GM19467 (cell line): ENCODE measurements around the gene CCND2.

Experiments used
- ATAC-seq: cut with Tn5 transposase; IDR thresholded peaks from one replicate; pipeline ENCODE4 v1.9.1; 2021; ENCODE audit warnings: mild to moderate bottlenecking, moderate library complexity; ENCODE audit not compliant: unreplicated experiment

Gene CCND2

DNA sequence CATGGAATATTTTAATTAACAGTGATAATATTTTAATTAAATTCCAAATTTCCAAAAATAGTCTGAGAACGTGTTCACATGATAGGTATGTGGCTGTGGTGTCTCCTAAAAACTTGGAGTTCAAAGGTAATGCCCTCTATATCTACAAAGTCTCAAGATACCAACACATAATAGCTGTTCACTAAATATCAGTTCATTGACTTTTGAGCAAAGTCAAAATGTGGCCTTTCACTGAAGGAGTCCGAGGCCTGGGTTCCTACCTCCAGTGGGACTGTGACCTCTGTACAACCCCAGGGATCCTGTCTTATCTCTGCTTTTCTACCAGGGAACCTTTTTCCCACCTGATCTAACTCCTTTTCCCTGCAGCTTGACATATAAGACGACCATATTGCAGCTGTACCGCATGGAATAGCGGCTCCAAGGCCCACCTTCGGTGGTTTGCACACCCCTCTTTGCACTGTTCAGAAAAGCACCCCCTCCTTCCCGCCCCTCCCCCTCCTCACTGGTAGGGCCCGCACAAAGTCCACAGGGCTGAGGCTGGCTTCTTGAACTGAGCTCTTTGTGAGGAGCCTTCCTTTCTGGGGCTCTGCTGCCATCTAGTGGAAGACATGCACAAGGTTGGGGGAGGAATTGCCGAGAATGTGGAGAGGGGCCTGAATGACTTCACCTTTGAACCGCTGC, 3.1 kb downstream of the CCND2 start:
- no peak for ATAC-seq

DNA sequence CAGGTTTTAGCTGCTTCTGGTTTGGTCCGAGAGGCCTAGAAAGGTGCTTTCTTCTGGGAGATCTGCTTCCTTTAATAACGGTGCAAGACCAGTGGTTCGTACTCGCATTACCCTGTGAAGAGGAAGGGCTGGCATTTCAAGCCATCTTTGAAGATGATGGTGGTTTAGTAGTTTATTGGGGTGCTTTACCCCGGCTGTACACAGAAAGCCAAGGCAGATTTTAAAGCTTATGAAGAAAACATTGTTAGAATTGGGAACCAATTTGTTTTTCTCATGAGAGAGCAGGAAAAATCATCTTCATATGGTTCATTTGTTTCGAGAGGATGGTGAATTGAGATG, 3.6 kb downstream of the CCND2 start:
- no peak for ATAC-seq

DNA sequence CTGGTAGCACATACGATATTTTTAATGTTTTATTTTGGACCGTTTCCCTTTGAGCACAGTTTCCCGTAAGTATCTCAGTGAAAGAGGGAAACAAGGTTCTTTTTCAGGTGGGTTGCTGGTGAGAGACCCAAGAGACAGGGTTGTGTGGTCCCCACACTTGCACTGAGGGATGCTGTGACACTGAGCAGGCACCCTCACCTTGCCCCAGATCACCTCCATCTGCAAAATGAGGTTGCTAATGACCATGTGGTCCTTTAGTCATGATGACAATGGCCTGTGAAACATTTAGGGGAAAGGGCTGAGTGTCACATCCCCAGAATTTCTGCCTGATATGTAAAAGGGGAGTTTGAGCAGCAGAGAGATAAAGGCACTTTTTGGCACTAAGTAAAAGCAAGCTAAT, 4.3 kb downstream of the CCND2 start:
- ATAC-seq: no peak

DNA sequence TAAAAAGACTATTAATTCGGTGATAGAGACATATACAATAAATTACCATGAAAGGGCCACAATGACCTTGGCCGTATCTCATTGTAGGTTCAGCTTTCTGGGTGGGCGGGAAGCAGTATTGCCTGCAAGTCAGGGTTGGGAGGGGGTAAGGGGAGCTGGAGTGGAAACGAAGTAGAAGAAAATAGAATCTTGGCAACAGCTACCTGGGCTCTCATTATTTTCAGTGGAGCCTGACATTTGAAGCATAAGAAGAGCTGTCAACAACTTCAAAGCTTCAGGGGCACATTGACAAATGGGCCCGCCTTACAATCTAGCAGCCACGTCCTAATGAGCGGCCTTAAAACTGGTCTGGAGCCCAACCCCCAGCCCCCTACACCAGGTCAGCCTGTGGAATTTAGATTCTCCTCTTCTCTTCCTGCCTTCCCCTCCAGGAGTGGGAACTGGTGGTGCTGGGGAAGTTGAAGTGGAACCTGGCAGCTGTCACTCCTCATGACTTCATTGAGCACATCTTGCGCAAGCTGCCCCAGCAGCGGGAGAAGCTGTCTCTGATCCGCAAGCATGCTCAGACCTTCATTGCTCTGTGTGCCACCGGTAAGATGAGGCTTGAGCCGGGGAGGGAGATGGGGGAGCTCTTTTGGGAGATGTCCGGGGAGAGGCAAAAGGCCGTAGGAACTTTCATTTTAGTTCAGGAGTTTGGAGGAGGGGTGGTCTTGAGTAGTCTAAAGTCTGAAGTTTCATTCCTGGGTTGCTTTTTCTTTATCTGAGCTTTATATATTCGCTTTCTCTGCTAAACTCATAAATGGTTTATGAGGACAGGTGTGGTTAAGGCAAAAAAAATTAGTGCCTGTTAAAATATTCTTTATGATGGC, 5.0 kb downstream of the CCND2 start:
- no peak for ATAC-seq

DNA sequence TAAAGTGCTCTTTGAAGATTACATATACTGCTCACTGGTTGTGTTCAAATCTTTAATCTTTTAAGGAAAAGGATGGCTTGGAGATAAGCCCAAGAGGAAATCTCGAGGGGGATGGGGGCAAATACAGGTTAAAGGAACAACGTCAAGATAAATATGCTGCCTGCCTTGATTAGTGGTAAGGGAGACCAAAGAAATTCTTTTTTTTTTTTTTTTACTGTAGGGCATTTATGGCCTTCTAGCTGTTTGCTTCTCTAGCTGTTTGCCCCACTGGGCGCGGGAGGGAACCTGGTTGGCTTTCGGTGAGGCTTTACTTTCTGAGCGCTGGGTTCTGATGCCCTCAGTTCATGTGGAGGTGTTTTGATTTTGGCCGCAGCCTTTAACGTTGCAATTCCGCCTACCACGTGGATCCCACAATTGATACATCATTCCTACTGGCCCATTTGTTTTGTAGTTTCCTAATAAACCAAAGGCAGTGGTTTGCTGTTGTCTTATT, 5.7 kb downstream of the CCND2 start:
- no peak for ATAC-seq

DNA sequence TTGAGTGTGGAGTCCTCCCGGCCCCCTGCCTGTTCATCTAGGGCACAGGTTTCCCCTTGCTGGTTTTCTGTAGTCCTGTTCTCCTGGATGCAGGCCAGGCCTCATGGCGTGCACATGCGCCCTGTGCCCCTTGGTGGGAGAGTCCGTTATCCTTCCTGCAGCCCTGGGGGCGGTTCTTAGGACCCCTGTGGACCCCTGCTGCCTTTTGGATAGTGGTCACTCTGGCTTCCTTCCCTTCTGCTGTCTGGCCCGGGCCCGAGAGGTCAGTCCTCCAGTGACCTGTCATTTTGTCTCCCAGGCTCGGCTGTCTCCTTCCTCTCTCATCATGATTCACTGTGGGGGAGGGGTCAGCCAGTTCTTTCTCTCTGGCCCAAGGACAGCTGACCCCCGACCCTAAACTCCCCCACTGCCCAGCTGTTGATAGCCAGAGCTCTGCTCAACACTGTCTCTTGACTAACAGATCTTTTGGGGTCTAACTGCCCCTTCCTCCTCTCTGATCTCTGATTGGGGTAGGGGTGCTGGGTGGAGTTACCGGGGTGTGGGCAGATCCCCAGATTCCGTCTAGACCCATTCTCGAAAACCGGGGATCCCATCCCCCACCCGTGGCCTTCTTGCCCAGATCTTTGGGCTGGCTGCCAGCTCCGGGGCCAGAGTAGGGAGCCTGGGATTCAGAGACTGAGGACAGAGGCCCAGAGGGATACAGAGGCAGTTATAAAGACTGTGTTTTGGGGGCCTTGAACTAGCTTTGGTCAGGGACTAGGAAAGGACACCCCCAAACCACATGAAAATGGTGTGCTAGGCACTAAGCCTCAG, 7.0 kb downstream of the CCND2 start:
- ATAC-seq: no peak

DNA sequence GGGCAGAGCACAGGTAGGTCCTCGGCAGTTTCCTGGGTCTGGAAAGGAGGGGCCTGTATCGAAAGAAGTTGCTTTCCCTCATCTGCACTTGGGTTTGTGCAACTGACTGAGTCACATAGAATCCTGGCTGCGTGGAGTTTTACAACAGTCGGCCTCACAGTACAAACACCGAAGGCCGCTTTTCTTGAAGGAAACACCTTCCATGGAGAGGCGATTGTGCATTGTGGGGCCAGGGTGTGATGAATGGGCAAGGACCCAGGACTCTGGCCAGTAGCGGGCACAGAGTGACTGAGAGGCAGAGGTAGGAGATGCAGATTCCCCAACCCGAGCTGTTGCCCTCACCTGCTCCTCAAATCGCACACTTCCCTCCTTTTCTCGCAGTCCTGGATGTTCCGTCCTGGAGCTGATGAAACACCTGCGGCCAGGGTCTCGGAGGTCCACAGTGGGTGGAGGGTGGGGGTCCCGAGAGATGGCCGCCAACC, 7.7 kb downstream of the CCND2 start:
- ATAC-seq: no peak

DNA sequence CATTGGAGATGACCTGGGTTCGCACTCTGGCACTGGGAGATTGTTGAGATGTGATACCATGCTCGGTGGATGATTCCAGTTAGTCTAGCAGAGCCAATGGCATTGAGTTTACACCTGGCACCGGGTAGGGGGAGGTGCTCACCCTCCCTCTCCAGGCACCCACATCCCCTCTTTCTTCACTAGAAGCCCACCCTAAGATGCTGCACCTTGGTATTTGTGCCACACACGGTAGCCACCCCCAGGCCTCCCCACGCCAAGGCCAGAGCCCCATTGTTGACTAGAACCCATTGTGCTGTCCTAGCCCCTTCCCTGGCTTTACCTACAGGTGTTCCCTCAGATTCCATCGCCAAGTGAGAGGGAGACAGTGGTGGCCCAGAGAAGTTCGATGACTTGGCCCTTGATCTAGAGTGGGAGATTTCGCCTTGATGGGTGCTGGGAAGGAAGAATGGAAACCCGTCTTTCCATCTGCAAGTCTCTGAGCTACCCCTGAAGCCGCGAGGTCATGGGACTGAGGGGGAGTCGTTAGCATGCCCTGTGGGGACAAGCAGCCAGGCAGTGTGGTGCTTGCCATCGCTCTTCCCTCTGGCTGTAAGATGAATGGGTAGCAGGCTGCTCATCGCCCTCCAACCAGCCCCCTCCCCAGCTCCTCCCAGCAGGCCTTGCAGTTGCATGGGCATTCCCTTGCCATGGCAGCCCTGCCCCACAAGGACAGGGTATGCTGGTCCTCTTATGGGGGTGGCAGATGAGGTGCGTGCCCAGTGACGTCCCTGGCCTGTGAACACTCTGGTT, 8.7 kb downstream of the CCND2 start:
- no peak for ATAC-seq

DNA sequence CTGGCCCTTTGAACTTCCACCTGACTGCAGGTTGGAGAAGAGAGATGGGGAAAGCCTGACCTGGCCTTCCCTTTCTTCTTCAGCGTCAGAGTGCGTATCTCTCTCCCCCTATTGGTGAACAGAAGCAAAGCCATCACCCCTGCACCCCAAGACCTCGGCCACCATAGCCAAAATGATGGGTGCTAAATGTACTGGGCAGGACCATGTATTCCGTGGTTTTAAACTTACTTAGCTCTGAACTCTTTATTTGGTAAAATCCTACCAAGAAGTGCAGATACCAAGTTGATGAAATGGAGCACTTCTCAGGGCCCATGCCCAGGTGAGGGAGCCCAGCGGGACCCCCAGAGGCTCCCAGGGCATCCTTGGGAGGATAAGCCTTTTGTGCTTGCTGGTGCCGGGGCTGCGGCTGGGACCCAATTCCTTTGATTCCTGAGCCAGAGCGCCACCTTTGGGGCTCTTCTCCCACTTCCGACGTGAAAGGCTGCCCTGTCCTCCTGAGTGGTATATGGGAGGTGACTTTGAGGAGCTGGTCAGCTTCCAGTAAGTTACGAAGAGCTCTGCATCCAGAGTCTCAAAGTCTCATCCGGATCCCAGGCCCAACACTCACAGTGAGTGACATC, 9.4 kb downstream of the CCND2 start:
- ATAC-seq: no peak

DNA sequence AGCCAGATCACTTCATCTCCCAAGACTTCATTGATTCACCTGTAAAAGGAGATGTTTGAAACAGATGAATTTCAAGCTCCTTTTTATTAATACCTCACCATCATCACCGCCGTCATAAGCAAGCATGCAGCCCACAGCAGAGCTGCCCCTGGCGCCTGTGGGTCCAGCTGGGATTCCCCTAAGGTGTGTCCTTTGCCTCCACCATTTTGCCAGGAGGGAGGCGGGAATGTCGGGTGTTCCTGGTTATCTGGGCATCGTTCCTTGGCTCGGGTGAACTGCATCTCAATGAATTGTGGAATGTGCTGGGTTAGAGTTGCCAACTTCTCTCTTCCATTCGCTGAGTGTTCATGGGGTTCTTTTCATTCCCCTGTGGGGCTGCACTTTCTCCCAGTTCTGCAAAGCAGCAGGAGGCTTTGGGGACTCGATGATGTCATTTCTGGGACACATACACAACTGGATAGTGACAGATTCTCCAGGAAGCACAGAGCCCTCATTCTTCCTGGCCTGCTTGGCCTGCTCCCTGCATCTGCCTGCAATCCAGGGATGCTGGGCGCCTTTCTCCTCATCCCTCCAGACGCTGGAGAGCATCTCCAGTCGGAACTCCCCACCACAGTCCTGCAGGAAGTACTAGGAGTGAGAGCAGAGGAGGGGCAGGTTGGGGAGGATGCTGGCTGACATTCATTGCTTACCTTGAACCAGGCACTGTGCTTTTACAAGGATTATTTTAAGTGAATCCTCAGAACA, 10.1 kb downstream of the CCND2 start:
- ATAC-seq: no peak

DNA sequence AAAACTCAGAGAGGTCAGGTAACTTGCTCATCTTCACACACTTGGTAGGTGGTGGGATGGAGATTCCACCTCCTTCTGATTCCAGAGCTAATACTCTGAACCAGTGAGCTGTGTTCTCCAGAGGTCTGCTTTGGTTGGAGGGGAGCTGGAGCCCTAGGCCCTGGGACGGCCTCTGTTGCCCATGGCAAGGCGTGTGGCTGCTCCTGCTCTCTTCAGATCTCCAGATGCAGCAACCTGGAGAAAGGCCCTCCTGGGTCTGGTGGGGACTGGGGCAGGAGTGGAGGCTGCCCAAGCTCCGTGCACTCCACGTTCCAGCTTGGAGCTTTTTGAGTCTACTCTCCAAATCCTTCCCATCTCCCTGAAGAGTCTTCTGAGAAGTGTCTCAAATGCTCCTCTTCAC, 10.7 kb downstream of the CCND2 start:
- ATAC-seq: no peak

DNA sequence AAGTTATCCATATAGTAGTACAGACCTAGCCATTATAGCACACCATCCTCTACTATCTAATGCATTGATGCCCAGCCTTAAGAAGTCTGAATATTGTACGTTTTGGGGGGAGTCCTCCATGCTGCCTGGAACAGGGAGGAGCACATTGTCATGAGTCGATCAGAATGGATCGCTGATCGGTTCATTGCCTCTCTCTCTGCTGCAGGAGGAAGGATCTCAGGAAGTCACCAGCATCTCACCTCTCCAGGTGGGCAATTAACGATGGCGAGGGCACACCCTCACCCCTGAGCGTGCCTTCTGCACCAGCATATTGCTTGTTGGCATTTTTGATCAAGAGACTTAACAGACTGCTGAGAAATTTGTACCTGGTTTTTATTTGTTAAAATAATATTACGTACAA, 11.5 kb downstream of the CCND2 start:
- ATAC-seq: no peak

DNA sequence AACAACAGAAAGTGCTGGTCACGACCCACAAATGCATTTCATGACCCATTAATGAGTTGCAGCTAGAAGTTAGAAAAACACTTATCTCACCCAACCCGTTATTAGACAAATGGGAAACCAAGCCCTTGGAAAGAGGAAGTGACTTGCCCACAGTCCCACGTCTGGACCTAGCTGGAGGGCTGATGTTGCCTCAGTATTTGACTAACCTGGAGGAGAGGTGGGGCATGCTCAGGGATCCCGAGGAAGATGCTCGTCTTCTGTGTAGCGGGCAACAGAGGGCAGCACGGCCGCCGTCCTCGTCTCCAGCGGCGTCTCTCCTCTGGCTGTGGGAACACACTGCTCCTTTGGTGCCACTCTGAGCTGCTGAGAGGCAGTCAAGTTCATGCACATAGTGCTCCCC, 12.7 kb downstream of the CCND2 start:
- ATAC-seq: no peak

DNA sequence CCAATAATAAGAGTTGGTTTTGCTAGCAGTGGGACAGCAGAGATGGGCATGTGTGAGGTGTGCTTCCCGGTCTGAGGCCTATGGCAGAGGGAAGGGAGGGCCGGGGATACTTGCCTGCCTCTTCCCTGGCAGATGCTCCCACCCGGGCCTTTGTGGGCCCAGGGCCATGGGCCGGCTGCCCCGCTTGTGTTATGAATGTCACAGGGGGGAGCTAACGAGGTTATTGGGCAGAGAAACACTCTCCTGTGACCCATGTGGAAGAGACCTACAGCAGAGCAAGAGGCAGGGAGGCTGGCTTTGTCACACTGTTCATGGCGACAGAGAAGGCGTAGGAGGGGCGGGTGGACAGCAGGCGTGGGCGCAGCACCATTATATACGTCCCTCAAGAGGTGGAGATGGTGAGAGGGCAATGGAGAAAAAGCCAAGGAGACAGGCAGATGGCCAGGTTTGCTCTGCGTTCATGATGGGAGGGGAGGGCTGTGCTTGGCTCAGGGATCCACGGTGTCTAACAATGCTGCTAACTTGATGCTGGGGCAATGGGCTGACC, 13.3 kb downstream of the CCND2 start:
- no peak for ATAC-seq

DNA sequence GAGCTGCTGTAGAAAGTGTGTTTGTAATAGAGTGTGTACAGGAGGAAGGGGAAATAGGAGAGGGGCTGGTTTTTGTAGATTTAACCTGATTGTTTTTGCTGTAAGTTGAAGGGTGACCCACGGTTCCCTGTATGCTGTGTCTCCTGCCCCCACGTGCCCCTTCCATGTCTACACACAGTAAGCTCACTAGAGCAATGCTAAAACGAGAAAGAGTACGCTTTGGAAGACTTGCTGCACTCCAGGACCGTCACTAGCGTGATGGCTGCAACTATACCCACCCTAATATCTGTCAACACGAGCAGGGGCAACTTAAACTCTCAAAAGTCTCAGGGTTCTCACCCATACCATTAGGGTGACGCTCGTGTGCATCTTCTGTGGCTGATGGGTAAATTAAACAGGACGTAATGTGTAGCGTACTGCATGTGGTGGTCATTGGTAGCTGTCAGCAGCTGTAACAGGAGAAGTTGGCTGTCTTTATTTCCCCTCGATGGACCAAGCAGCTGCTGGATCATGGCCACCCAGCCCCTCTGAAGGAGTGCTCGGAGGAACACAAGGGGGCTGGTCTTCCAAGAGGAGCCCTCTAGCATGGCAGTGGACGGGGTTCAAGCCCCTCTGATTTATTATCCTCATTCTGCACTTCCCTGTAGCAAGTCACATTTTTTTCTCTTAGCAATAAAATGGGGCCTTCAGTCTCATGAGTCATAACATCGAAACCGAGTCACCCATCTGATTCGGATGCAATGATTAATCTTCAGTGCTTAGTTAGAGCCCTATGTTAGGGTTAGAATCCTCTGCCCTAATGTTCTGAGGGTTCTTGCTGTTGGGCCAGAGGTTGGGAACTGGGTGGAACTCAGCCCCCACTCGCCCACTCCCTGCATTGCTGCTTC, 14.0 kb downstream of the CCND2 start:
- no peak for ATAC-seq

DNA sequence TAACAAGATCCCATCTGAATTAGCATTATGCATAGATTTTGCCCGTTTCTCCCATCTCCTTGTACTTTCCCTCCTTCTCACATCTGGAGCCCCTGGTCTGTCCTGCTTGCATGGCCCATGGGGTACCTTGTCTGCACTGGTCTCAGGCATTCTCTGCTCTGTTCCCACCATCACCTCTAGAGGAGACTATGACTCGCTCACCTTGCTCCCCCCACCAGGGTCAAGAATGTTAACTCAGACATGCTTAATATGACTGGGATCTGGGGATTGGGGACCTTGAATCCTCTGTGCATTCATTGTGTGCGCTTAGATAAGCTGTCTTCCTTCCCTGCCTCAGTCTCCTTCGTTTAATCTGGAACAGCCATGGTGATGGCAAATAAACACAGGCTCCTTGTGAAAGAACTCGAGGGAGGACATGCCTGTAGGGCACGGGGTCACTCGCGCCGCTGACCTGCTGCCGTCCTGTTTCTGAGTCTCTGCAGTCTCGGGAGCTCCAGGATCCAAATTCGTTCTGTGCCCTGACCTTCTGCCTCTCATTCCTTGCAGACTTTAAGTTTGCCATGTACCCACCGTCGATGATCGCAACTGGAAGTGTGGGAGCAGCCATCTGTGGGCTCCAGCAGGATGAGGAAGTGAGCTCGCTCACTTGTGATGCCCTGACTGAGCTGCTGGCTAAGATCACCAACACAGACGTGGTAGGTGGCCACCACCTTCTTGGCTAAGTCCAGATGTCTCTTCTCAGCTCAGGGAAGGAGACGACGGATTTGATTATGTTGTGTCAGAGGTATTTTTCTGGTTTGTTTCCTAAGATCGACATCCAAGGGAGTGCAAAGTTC, 15.0 kb downstream of the CCND2 start:
- no peak for ATAC-seq

DNA sequence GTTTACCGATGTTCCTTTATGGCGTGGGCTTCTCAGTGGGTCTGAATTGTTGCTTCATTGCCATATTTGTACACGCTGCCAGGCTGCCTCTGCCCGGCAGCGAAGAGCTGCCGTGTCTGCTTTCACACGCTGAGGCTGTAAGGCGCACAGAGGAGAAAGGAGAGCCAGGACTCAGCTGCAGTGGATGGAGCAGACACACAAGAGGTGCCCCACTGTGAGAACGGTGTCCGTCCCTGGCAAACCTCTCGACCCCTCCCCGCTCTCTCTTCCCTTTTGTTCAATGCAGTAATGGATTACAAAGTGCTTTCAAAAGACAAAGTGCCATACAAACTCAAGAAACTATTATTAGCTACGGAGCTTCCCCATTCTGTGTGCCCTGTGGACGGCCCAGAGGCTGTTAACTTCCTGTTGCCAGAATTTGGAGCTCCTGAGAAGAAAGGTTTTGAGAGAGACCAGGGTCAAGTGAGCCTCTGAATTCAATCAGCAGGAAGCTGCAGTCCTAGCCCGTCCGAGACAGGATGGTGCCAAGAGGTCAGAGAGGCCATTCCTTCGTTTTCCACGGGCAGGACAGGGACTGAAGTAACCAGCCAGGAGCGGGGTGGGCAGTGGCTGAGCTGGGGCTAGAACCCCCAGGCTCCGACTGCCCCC, 15.8 kb downstream of the CCND2 start:
- ATAC-seq: no peak
